Hematopoietic multipotent progenitor cell treated with erythropoietin and hydrocortisone succinate and interleukin-3 and kit ligand, for 15 days (in vitro differentiated cells): ENCODE data around the gene CFB.
"Not testable (repeated sequence)": the region's sequence is repeated elsewhere in the genome, so short reads cannot be mapped to it uniquely, and the experiment has no call there.

Experiments used
- DNase-seq: peaks from one replicate; pipeline ENCODE4 v3.0.0-alpha.2; 2015; ENCODE audit warnings: low spot score

Gene CFB

DNA sequence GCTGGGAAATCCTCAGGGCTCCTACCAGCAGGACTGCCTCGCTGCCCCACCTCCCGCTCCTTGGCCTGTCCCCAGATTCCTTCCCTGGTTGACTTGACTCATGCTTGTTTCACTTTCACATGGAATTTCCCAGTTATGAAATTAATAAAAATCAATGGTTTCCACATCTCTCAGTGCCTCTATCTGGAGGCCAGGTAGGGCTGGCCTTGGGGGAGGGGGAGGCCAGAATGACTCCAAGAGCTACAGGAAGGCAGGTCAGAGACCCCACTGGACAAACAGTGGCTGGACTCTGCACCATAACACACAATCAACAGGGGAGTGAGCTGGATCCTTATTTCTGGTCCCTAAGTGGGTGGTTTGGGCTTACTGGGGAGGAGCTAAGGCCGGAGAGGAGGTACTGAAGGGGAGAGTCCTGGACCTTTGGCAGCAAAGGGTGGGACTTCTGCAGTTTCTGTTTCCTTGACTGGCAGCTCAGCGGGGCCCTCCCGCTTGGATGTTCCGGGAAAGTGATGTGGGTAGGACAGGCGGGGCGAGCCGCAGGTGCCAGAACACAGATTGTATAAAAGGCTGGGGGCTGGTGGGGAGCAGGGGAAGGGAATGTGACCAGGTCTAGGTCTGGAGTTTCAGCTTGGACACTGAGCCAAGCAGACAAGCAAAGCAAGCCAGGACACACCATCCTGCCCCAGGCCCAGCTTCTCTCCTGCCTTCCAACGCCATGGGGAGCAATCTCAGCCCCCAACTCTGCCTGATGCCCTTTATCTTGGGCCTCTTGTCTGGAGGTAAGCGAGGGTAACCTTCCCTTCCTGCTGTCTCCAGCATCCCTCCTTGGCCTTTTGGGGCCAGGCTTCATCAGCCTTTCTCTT, at the start of gene CFB:
TSS of gene CFB (plus strand) at position 589 of the 863 bp plus-strand sequence. CDS start at position 716, 127 bp downstream.
- no peak for DNase-seq

DNA sequence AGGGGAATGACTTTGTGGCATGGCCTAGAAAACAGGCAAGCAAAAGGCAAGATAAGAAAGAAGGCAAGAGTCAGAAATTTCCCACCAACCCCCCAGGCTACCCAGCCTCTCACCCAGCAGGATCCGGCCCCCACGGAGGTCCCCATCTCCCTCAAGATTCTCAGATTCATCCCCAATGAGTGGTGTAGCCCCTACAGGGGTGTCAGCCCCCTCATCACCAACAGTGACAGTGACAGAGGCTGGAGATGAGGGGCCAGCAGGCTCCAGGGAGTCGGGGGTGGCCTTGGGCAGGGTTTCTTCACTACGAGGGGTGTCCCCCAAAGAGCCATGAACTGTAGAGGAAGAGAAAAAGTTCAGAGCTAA, 49.4 kb upstream of the CFB start:
- no peak for DNase-seq

DNA sequence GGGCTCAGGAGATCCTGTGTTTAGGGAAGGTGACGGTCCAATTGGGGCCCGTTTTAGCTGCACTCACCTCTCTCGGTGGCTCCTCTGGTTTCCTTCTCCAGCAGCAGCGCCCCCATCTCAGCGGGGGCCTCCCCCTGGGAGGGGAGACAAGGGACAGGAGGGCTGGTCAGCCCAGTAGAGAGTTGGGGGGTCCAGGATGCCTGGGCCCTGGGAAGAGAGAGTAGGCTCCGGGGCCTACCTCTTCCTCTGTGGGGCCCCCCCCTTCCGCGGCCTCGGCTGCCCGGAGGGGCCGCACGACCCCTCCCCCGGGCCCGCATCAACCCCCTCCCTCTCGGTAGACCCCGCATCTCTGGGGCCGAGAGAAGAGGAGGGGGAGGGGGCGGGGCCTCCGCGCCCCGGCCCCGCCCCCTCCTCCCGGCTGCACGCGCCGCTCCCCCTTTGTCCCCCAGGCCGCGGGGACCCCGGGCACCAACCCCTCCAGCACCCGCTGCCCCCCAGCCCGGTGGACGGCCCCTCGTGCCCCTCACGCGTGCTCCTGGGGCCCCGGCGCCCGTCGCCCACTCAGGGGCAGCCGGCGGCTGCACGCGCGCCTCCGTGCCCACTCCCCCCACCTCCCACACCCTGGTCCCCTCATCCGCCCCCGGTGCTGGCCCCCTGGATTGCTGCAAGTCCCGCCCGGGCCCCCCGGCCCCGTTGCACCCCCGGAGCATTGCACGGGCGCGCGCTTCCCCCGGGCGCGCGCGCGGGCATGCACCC, 48.9 kb upstream of the CFB start:
- DNase-seq, result no peak

DNA sequence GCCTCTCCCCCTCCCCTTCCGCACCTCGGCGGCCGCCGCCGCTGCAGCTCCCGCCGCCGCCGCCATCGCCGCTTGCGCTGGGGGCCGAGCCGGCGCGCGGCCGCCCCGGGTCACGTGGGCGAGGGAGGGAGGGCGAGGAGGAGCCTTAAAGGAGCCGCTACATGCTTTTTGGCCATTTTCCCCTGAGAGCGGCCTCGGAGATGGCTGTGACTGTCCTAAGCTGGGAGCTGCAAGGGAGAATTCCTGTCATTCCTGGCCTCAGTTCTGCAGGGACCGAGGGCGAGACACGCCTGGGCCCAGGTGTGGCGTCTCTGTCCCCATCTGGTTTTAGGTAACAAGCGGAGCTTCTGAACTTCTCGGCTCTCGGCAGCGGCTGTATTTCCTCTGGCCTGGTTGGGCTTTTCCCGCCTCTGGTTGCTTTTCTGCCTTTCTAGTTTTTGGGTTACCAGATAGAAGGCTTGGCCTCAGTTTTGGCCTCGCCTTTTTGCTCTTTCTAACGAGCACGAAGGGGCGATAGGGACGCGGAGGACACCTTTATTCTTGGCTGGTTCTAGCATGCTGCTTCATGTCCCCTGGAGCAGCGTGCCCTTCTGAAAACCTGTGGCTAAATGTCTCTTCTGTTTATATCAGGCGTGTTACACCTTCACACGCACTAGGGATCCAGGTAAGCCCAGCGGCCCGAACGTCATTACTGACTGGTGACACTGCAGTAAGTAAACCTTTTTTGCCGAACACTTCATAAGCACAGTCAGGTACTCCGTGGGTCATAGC, 48.1 kb upstream of the CFB start, which contains the start of gene EHMT2:
TSS of gene EHMT2 (minus strand) at position 87 of the 771 bp plus-strand sequence. CDS start at position 66, 21 bp downstream.
- DNase-seq, result peak; percentile 88

DNA sequence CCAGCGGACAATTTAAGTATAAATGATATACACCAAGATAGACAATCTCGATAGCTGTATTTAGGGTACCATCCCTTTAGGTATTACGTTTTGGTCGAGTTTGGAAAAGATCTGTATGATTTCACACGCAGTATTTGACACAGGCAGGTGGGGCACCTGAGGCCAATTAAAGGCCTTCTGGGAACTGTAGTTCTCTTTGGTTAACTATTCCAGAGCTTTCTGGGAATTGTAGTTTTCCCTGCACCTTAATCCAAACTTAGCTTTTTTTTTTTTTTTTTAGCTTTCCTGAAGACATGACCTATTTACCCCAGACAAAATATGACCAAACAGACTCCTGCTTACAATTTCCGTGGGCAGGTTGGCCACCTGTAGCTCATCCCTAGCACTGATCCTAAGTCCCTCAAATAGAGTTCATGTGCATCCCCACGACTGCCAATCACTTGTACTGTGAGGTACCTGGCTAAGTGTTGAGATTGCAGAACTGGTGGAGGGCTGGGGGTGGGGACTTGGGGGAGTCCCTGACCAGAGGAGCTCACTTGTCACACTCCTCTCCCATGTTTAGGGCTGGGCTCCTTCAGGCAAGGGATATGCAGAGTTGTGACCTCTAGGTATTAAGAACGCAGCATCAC, 47.4 kb upstream of the CFB start:
- DNase-seq, result peak; percentile 81

DNA sequence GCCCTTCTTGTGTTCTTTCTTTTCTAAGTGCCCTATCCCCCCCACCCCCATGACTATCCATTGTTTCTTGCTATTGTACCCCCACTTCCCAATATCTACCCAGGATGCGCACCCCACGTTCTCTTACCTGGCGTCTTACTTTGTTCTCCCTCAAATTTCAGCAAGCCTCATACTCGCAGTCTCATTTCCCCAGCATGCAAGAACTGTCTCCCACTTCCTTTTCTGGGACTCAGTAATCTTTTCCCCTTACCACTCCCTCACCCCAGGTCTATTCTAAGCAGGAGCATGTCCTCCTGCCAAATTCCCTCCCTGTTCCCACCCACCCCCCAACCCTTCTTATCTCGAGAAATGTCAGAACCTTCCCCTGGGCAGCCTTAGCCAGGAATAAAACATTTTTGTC, 46.7 kb upstream of the CFB start:
- DNase-seq, result no peak

DNA sequence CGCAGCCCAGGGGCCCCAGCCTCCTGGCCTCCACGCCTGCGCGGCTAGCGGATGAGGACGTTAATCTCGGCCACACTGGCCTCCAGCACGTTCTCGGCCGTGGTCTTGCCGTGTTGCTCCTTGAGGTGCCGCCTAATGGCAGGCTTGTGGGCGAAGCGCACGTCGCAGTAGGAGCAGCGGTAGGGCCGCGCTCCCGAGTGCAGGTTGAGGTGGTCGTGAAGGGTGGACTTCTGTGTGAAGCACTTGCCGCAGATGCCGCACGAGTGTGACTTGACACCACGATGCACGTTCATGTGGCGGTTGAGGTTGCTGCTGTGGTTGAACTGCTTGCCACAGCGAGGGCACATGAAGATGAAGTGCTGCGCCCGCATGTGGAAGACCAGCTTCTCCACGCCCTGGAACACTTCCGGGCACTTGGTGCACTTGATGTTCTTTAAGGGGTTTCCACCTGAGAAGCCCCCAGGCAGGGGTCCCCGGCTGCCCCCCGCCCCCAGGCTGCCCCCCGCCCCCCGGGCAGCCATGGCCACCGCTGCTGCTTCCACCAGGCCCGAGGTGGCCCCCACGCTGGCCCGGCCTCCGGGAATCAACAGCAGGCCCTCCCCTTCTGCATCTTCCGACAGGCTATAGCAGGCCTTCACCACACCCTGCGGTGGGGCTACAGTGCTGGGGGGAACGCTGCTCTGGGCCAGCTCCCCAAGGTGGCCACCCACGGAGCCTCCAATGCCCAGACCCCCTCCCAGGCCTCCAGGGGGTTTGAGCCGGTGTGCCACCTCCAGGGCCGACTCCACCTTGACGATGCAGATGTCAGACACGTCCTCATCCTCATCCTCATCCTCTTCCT, 45.8 kb upstream of the CFB start:
- DNase-seq, result no peak

DNA sequence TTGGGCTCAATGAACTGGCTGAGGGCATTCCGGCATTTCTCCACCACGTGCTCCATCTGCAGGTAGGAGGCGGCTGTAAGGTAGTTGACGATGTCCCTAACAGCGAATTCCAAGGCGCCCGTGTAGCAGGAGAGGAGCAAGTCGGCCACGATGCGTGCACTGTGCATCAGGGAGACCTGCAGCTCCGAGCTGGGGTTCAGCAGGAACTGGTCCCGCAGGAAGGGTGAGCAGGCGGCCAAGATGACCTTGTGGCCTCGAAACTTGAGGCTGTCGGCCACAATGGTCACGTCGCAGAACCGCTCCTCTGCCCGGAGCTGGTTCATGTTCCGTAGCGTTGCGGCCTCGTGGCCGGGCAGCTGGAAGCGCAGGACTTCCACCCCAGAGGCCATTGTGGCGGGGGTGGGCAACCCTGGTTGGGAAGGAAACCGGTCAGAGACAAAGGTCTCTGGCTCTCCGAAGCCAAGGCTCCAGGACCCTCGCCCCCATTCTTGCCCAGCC, 44.9 kb upstream of the CFB start:
- no peak for DNase-seq

DNA sequence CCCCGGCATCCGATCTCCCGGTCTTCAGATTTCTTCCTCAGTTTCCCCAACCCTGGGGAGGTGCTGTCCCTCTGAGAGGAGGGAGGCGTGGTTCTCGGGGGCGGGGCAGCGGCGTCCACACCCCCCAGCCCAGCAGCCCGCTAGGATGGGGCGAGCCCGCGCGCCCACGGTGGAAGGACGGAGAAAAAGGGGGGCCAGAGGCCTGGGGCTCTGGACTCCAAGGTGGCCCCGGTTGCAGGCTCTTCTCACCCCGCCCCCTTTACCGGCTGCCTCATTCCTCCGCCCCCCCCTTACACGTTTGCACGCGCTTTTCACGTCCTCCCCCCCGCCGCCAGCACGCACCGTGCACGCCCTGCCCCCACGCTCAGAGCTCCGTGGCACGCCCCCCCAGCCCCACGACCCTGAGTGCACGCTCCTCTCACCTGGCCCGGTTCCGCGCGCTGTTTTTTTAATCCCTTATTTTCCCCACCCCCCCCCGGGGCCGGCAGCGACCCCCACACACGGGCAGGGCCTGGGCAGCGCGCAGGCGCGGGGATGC, 44.4 kb upstream of the CFB start:
- DNase-seq, result no peak

DNA sequence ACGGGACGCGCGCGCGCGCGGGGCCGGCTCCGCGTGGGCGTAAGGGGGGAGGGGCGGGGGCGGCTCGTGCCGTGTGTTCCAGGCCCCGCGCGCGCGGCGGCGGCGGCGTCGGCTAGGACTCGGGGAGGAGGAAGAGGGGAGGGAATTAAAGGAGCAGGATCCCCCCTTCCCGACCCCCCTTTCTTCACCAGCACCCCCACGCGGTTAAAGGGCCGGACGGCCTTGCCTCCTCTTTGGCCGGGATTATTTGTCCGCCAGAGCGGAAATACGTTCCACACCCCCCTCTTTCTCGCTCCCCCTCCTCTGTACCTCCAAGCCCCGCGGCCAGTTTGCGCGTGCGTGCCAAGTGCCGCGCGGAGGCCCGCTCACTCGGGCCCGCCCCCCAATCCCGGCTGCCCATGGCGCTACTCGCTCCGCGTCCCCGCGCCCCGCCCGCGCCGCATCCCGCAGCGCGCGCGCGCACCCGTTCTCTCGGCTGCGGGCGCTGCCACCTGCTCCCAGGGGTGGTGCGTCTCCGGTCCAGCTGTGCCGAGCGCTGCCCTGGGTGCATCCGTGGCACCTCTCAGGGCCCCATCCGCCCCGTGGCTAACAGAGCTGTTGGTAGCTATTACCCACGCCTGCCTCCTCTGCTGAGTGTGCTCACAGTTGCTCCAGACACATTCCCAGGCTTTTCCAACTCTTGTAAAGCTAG, 43.8 kb upstream of the CFB start, which contains the start of gene ZBTB12:
TSS of gene ZBTB12 (minus strand) at position 134 of the 691 bp plus-strand sequence. CDS start 781 bp downstream, outside the sequence.
- peak; percentile 48 for DNase-seq

DNA sequence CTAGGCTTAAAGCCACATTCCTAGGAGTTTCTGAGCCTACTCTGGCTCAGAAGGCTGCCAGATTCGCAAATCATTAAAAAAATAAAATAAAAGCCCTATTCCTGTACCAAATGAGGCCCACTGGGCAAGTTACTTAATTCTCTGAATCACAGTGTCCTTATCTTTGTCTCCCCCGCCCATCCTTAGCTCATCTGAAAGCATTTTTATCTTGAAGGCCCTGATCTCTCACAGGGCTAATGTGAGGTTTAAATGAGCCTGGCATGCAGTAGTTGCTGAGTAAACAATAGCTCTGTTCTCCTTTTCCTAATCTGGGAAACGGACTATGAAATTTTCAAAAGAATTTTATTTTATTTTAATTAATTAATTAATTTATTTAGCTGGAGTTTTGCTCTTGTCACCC, 41.9 kb upstream of the CFB start:
- no peak for DNase-seq

DNA sequence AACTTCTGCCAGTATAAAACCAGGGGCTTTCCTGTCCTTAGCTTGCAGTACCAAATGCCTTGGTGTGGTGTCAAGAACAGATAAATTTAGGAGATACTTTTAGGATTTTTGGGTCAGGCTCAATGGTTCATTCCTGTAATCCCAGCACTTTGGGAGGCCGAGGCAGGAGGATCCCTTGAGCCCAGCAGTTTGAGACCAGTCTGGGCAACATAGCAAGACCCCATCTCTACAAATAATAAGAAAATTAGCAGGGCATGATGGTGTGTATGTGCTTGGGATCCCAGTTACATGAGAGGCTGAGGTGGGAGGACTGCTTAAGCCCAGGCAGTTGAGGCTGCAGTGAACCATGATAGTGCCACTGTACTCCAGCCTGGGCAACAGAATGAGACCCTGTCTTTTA, 40.9 kb upstream of the CFB start:
- DNase-seq, result no peak

DNA sequence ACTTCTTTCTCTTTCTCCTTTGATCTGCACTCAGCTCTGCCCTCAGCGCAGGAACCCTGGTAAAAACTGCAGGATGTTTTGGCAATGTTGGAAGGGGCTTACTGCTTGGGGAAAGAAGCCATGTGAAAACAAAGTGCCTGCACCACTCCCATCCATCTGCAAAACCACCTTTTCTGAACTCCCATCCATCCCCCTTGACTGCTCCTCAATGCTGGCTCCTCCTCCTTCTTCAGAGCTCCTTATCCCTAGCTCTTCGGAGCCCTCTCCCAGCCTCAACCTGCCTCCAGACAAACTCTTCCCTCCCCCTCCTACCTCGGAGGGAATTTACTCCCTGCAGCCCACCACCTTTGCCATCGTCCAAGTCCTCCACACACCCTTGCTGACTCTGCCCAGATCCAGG, 39.8 kb upstream of the CFB start:
- DNase-seq, result no peak

DNA sequence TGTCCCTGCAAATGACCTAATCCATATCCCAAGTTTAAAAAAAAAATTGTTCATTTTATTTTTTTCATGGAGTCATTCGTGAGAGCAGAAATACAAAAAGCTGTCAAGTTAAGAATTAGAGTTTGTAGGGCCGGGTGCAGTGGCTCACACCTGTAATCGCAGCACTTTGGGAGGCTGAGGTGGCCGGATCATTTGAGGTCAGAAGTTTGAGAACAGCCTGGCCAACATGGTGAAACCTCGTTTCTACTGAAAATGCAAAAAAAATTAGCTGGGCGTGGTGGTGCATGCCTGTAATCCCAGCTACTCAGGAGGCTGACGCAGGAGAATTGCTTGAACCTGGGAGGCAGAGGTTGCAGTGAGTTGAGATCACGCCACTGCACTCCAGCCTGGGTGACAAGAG, 39.2 kb upstream of the CFB start:
- not testable (repeated sequence) for DNase-seq

DNA sequence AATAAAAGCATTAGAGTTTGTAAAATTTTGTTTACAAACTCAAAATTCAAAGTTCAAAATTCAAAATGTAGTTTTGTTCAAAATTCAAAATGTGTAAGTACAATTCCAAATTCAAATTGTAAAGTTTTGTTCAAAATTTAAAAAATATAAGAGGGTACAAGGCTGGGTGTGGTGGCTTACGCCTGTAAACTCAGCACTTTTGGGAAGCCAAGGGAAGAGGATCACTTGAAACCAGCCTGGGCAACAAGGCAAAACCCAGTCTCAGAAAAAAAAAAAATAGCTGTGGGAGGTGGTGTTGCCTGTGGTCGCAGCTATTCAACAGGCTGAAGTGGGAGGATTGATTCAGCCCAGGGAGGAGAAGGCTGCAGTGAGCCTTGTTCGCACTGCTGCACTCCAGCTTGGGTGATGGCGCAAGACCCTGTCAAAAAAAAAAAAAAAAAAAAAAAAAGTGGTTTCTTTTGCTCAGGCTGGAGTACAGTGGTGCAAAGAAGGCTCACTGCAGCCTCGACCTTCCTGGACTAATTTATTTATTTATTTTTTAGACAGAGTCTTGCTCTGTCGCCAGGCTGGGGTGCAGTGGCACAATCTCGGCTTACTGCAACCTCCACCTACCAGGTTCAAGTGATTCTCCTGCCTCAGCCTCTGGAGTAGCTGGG, 38.6 kb upstream of the CFB start:
- DNase-seq, result no peak

DNA sequence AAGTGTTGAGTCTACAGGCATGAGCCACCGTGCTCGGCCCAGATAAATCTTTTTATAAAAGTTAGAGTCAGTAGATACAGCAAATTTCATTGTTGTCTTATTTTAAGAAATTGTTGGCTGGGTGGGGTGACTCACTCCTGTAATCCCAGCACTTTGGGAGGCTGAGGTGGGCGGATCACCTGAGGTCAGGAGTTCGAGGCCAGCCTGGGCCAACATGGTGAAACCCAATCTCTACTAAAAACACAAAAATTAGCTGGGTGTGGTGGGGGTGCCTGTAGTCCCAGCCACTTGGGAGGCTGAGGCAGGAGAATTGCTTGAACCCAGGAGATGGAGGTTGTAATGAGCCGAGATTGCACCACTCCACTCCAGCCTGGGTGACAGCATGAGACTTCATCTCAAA, 37.6 kb upstream of the CFB start:
- not testable (repeated sequence) for DNase-seq

DNA sequence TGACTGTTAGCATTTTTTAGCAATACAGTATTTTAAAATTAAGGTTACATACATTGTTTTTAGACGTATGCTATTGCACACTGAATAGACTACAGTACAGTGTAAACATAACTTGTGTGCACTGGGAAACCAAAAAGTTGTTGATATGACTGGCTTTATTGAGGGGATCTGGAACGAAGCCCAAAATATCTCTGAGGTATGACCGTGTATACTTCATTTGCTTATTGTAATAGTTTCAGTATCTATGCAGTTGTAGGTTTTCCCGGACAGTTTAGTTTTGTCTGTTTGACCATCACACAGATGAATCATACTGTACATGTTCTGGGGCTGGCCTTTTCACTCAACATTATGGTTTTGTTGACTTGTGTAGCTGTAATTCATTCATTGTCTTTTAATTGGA, 37.1 kb upstream of the CFB start:
- DNase-seq, result no peak

DNA sequence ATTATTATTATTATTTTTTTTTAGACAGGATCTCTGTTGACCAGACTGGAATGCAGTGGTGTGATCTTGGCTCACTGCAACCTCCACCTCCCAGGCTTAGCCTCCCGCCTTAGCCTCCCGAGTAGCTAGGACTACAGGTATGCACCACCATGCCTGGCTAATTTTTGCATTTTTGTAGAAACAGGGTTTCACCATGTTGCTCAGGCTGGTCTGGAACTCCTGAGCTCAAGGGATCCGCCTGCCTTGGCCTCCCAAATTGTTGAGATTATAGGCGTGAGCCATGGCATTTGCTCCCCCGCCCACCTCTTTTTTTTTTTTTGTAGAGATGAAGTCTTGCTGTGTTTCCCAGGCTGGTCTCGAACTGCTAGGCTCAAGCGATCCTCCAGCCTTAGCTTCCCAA, 36.6 kb upstream of the CFB start:
- DNase-seq, result not testable (repeated sequence)
